NCI-H226 (cell line): ENCODE data around the gene BCOR.

ENCODE experiments used
- DNase-seq: peaks from one replicate; pipeline ENCODE4 v3.0.0-alpha.2; 2015

BCOR gene

GRCh38 chrX:40083120-40083978 lies 14.4 kb downstream of the BCOR start:
- no peak for DNase-seq

- DNase-seq = no peak
These were observed 15.2 kb downstream of the BCOR start for GRCh38 chrX:40082447-40083119.

DNA sequence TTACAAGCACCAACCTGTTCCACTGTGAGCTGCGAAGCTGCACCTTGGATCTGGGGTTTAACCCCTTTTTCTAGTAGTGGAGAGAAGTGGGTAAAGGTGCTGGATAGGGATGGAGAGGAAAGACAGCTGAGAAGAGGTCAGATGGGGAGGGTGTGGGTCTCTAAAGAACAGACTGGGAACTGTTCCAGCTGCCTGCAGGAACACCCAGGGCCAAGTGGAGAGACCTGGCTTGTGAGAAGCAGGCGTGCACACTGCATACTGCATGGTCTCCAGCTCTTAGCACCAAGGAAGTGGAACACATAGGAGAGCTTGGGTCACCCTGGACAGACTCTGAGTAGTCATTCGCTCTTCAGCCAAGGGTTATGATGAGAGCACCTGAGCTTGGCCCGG lies 16.1 kb downstream of the BCOR start:
- DNase-seq = no peak

GRCh38 chrX:40080894-40081678 lies 16.7 kb downstream of the BCOR start:
- DNase-seq = no peak

DNA sequence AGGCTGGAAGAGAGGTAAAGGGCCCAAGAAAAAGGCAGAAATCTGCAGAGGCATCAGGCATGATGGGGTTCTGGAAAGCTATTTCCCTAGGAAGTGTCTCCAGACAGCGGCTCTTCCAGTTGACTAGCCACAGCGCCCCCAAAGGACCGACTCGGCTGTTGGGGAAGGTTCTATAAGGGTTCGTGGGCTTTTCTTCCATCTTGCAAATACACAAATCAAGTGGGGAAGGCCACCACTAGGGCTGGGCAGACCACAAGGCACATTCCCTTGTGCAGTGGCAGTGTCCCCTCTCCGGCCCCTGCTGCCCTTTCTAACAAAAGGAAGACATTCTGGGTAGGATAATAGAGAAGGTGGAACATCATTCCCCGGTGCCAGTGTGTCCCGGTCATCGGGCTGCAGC lies 18.2 kb downstream of the BCOR start:
- DNase-seq = no peak

GRCh38 chrX:40078489-40079227 lies 19.1 kb downstream of the BCOR start:
- DNase-seq = no peak

DNA sequence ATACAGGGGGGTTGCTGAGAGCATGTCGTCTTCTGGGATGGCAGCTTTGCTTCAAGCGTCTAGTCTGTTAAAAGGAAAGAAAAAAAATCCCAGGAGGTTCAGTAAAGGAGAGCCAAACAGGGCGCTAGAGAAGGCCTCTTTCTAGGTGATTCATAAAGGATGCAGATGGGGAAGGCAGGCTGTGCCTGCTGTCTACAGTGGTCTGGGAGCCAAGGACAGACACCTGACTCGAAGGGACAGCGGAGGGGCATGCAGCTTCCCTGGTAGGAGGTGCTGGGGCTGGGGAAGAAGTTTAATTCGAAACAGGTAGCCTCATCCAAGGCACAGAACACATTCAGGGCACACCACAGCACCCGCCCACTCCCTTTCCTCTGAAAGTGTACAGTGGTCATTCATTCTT lies 19.9 kb downstream of the BCOR start:
- DNase-seq = no peak

DNA sequence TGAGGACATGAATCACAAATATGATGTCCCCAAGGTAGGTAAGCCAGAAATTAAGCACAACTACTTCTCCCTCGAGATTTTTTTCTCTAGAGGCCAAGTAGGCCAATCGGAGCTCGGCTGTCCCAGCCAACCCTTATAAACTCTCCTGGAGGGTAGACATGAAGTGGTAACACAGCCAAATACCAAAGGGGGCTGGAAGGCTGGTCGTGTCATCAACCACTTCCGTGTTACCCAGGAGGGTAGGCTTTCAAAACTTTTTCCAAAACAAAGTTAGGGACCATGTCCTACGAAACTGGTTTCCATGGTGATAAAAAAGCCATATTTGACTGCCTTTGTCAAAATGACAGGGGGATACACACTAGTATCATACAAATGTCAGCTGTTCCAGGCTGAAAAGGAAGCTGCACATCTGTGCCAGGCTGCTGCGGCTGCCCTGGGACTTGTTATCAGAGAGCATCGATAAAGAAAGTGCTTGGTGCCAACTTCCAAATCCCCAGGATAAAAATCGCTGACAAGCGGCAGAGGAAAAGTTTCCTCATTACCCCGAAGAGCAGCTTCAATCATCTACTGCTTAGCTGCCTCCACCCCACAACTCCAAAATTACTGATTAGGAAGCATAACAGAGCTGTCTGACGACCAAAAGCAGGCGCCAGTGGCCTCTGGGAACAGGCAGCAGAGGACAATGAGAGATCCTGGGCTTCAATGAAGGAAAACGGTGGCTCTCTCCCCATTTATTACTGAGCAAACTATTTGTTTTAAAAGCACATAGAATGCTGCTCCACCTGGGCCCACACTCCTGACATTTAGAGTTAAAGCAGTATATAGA lies 20.8 kb downstream of the BCOR start:
- no peak for DNase-seq

DNA sequence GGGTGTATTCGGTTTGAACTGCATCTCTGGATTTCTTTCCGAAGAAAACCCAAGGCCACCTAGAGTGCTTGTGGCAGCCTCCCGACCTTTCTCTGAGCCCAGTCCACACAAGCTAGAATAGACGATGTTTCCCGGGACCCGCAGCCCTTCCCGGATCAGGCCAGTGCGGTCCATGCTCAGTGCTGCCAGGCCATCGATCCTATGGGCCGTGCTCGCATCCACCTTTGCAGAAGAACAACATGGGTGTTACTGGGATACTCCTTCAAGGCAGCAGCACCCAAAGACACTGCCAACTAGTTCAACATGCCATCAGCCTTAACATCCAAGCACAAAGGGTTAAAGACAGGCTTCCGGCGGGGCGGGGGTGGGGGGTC lies 22.8 kb downstream of the BCOR start:
- no peak for DNase-seq

DNA sequence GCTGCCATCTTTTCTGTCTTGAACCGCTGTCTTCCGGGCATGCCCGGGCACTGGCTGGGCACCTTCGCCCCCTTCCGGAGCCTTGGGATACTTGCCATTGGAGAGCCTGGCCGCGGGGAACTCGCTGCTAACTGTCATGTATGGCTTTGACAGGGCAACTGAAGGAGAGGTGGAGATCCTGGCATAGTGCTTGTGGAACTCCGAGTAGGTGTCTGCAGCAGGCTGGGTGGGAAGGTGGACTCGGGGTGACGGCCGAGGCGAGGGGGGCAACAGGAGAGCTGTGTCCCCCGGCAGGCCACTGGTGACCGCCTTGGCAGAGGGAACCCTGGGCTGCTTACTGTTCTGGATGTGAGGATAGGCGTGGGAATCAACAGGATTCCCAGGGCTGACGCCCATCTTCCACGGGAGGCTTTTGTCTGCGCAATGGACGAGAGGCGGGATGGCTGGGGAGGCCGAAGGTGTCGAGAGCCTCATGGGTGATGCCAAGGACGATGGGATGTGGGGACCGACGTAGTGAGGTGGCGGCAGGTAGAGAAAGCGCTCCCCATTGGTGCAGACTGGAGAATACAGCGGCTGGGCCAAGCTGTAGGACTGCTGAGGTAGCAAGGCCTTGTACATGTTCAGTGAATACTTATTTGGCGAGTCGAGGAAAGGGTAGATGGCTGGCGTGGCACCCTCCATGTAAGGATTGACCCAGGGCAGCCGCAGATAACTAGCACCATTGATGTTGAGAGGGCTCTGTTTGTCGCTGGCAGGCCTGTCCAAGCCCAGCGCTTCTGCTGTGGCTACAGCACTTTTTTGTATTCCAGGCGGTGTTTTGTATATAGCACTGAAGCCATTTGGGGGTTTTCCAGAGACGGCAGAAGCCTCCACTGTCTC lies 23.4 kb downstream of the BCOR start:
- no peak for DNase-seq

GRCh38 chrX:40073439-40074054 lies 24.2 kb downstream of the BCOR start:
- no peak for DNase-seq

- no peak for DNase-seq
These were observed 25.5 kb downstream of the BCOR start for GRCh38 chrX:40072246-40072645.

GRCh38 chrX:40068048-40068447 lies 29.7 kb downstream of the BCOR start:
- DNase-seq = no peak

- no peak for DNase-seq
These were observed 31.1 kb downstream of the BCOR start for GRCh38 chrX:40066700-40067099.

DNA sequence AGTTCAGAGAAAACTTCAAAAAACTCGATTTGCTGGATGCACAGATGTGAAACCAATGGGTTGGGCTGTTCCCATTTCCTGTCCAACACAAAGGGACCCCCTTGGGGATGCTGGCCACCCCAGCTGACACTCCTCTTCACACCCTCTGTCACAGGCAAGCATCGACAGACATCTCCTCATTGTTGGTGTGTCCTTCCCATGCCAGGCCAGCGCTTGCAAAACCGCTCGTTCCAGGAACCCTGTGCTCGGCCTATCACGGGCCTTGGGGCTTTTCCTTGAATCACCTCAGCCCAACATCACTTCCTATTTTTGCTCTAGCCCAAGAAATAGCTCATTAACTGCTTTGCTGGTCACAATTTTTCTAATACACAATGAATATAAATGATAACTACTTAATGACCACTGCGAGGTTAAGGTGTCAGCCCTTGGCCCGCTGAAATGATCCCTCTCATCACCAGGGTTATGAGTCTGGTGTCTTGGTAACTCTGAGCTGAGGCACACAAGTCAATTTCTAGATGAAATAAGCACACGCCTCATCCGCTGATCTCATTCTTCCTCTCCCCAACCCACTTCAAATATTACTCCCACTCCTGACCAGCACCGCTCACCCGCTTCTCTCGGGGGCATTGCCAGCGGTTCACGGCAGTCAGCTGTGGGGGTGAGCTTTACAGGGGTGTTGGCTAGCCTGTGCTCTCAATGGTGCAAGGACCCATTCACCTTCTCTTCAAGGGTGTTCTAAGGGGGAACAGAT lies 32.3 kb downstream of the BCOR start:
- DNase-seq = no peak

DNA sequence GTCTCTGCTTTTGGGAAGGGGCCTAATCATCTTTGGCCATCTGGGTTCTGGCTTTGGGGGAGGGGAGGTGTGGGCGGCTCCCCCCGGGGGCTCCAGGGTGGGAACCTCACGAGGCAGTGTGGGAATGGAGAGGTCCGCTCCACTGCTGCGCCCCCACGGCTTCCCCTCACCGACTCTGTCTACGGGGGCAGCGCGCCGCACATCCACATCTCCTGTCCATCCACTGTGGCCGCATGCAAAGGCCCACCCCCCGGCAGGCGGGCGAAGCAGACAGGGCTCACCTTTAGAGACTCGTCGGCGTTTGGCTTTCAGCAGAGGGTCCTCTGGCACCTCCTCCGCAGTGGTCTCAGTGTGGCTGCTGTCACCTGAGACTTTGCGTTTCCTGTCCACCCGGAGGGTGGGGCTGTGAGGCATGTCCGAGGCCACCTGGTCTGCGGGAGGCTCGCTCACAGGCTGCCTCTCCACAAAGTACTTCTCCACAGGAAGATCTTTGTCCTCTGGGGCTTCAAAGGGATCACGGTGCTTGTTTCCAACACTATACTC lies 33.6 kb downstream of the BCOR start:
- DNase-seq = no peak

DNA sequence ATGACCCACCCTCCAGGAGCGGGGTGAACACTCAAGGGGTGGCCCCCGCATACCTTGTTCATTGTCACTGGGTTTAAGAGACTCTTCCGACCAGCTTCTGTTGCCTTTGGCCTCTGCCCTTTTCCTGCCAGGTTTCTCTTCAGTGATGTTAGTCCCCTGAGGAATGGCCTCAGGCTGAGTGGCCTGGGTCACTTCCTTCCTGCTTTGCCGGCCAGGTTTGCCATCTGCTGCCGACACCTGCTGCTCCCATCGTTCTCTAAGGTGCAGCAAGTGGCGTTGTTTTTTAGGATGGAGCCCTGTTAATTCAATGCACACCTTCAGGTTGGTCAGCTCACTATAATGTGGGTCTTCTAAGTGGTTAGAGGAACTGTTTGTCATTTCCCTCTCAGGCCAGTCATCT lies 34.2 kb downstream of the BCOR start:
- no peak for DNase-seq

DNA sequence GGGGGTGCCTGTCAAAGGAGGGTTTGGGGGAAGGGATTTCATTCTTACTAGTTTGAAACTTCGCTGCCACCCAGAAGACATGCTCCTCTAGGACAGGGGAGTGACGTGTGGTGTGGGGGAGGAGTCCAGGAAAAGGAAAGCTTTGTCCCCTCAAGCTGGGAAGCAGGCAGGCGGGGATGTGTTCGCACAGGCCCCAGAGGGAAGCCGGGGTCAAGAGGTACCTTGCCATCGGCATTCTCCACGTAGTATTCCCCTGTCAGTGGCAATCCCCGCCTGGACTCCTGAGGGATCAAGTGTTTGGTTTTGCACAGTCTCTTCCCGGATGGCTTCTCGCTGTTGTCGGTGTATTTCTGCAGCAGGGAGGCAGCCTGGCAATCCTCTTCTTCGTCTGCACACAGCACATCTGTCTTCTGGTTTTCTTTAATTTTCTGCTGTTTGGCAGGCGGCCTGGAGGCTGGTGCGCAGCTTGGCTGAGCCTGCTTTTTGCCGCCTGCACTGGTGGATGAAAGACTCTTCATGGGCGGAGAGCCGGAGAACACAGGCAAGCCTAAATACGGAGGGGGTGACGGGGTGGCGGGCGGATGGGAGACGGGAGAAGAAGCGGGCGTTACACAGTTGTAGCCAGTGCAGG lies 35.1 kb downstream of the BCOR start:
- DNase-seq = no peak
